ENCODE results near the gene ICOSLG. TPM values are rescaled to one million over a fixed set of nuclear protein-coding genes. Genes with fewer than 3 reads are reported as not detected.

Gene ICOSLG
- total RNA-seq, 1 experiment from 2014 or later: 9.0 TPM

DNA sequence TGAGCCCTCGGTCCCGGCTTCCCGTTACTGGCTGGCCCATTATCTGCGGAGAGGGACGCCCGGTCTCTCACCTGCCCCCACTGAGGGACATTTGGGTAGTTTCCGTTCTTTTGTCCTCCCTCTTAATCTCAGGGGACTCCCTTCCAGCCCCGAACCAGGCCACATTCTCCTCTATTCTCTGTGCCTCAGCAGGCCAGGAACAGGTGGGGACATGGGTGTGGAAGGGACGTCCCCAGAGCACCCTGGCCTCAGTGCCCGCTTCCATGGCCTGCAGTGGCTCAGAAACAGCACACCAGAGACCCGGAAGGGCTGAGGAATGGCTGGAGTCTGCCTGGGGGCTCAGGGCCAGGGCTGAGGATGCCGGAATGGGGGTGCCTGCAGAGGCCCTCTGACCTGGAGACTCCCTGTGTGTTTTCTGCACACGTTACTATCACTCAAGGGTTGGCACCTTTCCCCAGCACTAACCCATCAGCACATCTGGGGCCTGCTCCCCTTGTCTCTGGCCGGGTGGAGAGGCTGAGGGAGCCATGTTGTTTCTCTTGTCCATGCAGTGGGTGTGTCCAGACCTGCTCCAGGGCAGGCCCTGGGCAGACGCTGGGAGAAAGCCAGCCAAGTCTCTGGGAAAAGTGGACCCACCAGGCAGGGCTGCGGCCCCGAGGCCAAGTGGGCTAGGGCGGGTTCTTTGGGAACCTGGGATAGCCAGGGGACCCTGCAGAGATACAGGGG is 31.0 kb upstream of the ICOSLG start (continued):
- TF ChIP-seq, protein P1, sequence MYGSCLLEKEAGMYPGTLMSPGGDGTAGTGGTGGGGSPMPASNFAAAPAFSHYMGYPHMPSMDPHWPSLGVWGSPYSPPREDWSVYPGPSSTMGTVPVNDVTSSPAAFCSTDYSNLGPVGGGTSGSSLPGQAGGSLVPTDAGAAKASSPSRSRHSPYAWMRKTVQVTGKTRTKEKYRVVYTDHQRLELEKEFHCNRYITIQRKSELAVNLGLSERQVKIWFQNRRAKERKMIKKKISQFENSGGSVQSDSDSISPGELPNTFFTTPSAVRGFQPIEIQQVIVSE (CRISPR knock-in tag; IDR thresholded peaks at IDR 0.05; ENCODE audit: borderline replicate concordance): no peak
- TF ChIP-seq NR3C1 (CRISPR knock-in tag; conservative IDR thresholded peaks at IDR 0.05; ENCODE audit: low read depth) (no peak), SP1 (CRISPR knock-in tag; conservative IDR thresholded peaks at IDR 0.05) (no peak), USF1 (CRISPR knock-in tag; IDR thresholded peaks at IDR 0.05) (no peak), ELF4 (CRISPR knock-in tag; IDR thresholded peaks at IDR 0.05; ENCODE audit: low read depth) (no peak), NR2C2 (CRISPR knock-in tag; IDR thresholded peaks at IDR 0.05) (no peak), TEAD1 (CRISPR knock-in tag; IDR thresholded peaks at IDR 0.05) (no peak)

DNA sequence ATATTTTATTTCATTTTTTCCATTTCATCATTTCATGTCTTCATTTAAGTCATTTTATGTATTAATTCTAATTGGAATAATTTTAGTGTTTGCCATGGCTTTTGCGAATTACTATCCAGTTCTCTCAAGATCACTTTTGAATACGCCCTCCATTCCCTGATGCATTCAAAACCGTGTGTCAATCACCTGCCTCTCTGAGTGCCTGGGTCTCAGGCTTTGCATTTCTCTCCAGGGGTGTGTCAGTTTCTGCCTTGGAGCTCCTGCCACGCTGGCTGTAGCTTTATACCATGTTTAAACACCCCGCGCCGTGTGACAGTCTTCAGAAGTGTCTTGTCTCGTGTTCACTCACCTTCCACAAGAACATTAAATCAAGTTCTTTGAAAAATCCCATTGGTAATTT is 28.3 kb upstream of the ICOSLG start:
- no peak overlapping the region for H3K4me3 Mint-ChIP-seq
- H3K4me1 Mint-ChIP-seq: no peaks in the 10 kb centered on the region
- H3K9me3 Mint-ChIP-seq: no peaks in the 10 kb centered on the region
- no peak overlapping the region for H3K27ac Mint-ChIP-seq
- no peak for ATAC-seq
- POLR2A ChIA-PET: no interaction called here
- H3K36me3 Mint-ChIP-seq: no peaks in the 10 kb centered on the region
- CTCF ChIA-PET: interaction anchor here (1.4 kb wide), 1 partner anchor 15 kb away, joined by 4 read pairs; no protein-coding TSS in a partner anchor
- TF ChIP-seq ATF6 (CRISPR knock-in tag; IDR thresholded peaks at IDR 0.05): no peak
- TF ChIP-seq, protein P2, sequence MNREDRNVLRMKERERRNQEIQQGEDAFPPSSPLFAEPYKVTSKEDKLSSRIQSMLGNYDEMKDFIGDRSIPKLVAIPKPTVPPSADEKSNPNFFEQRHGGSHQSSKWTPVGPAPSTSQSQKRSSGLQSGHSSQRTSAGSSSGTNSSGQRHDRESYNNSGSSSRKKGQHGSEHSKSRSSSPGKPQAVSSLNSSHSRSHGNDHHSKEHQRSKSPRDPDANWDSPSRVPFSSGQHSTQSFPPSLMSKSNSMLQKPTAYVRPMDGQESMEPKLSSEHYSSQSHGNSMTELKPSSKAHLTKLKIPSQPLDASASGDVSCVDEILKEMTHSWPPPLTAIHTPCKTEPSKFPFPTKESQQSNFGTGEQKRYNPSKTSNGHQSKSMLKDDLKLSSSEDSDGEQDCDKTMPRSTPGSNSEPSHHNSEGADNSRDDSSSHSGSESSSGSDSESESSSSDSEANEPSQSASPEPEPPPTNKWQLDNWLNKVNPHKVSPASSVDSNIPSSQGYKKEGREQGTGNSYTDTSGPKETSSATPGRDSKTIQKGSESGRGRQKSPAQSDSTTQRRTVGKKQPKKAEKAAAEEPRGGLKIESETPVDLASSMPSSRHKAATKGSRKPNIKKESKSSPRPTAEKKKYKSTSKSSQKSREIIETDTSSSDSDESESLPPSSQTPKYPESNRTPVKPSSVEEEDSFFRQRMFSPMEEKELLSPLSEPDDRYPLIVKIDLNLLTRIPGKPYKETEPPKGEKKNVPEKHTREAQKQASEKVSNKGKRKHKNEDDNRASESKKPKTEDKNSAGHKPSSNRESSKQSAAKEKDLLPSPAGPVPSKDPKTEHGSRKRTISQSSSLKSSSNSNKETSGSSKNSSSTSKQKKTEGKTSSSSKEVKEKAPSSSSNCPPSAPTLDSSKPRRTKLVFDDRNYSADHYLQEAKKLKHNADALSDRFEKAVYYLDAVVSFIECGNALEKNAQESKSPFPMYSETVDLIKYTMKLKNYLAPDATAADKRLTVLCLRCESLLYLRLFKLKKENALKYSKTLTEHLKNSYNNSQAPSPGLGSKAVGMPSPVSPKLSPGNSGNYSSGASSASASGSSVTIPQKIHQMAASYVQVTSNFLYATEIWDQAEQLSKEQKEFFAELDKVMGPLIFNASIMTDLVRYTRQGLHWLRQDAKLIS (CRISPR knock-in tag; IDR thresholded peaks at IDR 0.05; ENCODE audit: borderline replicate concordance): no peak
- TF ChIP-seq, protein P3, sequence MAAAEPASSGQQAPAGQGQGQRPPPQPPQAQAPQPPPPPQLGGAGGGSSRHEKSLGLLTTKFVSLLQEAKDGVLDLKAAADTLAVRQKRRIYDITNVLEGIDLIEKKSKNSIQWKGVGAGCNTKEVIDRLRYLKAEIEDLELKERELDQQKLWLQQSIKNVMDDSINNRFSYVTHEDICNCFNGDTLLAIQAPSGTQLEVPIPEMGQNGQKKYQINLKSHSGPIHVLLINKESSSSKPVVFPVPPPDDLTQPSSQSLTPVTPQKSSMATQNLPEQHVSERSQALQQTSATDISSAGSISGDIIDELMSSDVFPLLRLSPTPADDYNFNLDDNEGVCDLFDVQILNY (CRISPR knock-in tag; IDR thresholded peaks at IDR 0.05): no peak
- no peak for TF ChIP-seq HMGA2 (CRISPR knock-in tag; IDR thresholded peaks at IDR 0.05)
- no peak for TF ChIP-seq HMGXB4 (CRISPR knock-in tag; IDR thresholded peaks at IDR 0.05)
- TF ChIP-seq, protein P4, sequence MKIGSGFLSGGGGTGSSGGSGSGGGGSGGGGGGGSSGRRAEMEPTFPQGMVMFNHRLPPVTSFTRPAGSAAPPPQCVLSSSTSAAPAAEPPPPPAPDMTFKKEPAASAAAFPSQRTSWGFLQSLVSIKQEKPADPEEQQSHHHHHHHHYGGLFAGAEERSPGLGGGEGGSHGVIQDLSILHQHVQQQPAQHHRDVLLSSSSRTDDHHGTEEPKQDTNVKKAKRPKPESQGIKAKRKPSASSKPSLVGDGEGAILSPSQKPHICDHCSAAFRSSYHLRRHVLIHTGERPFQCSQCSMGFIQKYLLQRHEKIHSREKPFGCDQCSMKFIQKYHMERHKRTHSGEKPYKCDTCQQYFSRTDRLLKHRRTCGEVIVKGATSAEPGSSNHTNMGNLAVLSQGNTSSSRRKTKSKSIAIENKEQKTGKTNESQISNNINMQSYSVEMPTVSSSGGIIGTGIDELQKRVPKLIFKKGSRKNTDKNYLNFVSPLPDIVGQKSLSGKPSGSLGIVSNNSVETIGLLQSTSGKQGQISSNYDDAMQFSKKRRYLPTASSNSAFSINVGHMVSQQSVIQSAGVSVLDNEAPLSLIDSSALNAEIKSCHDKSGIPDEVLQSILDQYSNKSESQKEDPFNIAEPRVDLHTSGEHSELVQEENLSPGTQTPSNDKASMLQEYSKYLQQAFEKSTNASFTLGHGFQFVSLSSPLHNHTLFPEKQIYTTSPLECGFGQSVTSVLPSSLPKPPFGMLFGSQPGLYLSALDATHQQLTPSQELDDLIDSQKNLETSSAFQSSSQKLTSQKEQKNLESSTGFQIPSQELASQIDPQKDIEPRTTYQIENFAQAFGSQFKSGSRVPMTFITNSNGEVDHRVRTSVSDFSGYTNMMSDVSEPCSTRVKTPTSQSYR (CRISPR knock-in tag; IDR thresholded peaks at IDR 0.05): no peak
- TF ChIP-seq RORB (CRISPR knock-in tag; IDR thresholded peaks at IDR 0.05): no peak
- no peak for TF ChIP-seq GABPB1 (CRISPR knock-in tag; IDR thresholded peaks at IDR 0.05)
- no peak for DNase-seq (ENCODE audit: low spot score)
- no peaks in the 10 kb centered on the region for H3K27me3 Mint-ChIP-seq (ENCODE audit: low read depth)

All from WTC11 (cell line).